Smooth muscle cell of the umbilical artery (primary cell): ENCODE measurements around the gene SYK. TPM values are rescaled to one million over a fixed set of nuclear protein-coding genes. Genes with fewer than 3 reads are reported as not detected.

Experiments
- total RNA-seq: library from RNA; depleted of rRNA; stranded (reverse); fragments of >200 nt; gene quantifications from 2 replicates; pipeline ENCODE4 v1.2.3, GENCODE V29; 2014

The SYK gene
- total RNA-seq: not detected in 2 replicates

DNA sequence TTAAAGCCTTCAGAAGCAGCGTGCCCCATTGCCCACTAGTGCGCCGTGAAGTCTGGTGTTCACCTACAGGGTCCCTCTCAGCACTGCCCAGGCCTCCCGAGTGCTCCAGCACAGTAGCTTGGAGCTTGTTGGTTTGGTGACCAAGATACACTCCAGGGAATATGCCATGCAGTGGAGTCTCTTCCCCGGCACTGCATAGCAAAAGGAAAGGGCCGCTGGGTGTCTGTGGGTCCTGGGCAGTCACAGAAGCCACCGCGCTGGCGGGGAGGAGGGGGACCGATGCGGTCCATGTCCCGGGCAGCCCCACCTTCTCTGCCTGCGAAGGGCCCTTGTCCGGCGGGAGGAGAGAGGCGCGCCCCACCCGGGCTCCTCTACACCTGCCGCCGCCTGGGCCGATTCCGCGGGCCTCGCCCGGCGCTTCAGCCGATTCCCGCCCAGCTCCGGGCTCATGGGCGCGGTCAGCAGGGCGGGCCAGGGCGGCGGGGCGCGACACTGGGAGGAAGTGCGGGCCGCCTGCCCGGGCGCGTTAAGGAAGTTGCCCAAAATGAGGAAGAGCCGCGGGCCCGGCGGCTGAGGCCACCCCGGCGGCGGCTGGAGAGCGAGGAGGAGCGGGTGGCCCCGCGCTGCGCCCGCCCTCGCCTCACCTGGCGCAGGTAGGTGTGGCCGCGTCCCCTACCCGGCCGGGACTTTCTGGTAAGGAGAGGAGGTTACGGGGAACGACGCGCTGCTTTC, at the start of gene SYK:
Gene SYK (plus strand): TSS at position 579 of the 732 bp plus-strand sequence. CDS start 42,080 bp downstream, outside the sequence.

Other genes starting within 250 kb of the SYK start
- gene DIRAS2, start 159.0 kb upstream of the SYK start, total RNA-seq: 0.78 and 3.6 TPM in 2 replicates